Measurements from ENCODE around the gene SLC25A41. TPM values are rescaled to one million over a fixed set of nuclear protein-coding genes. Genes with fewer than 3 reads are reported as not detected.

The SLC25A41 gene
- total and polyA plus RNA-seq, 5 donors, result 0.21 to 0.54 (median 0.36) TPM

DNA sequence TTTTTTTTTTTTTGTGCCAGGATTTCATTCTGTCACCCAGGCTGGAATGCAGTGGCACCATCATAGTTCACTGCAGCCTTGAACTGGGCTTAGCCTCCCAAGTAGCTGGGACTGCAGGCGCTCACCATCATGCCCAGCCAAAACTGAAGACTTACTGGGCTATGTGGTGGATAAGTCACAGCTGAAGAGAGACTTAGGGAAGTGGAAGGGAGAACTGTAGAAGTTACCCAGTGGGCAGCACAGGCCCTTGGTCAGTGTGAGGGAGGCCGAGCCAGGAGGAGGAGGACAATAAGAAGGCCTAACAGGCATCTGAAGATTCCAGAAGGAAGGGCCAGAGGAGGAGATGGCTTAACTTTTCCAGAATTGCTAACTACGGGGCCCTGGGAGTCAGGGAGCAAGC lies 53.8 kb downstream of the SLC25A41 start:
- Histone ChIP-seq H3K27me3 (ENCODE audit: control insufficient read depth, insufficient read depth) (no peaks in the 10 kb centered on the region), H3K9me3 (ENCODE audit: control insufficient read depth, low read length) (no peaks in the 10 kb centered on the region), H3K4me1 (ENCODE audit: control insufficient read depth, insufficient read depth, low read length) (no peaks in the 10 kb centered on the region), H3K27ac (ENCODE audit: low read length) (no peak overlapping the region), H3K4me3 (ENCODE audit: low read length) (no peak overlapping the region)
- WGBS, result 80% methylated on average over 3 of the region's 3 CpGs
- DNase-seq (peak in 1 of 3 donors; percentile 11), ATAC-seq (no peak)
- intact Hi-C loops (cut with DNase I), result no loop called here

GRCh38 chr19:6378486-6378885 lies 55.1 kb downstream of the SLC25A41 start:
- intact Hi-C loops (cut with DNase I), result no loop called here
- no peak for ATAC-seq
- 86% methylated on average over 9 of the region's 9 CpGs for WGBS
- H3K27me3 ChIP-seq (ENCODE audit: control insufficient read depth, insufficient read depth), result no peaks in the 10 kb centered on the region
- no peak overlapping the region for H3K27ac ChIP-seq (ENCODE audit: low read length)
- no peaks in the 10 kb centered on the region for H3K9me3 ChIP-seq (ENCODE audit: control insufficient read depth, low read length)
- DNase-seq, result peak in 1 of 3 donors; percentile 46
- peaks cover 3% of the 10 kb centered on the region for H3K4me1 ChIP-seq (ENCODE audit: control insufficient read depth, insufficient read depth, low read length)
- H3K4me3 ChIP-seq (ENCODE audit: low read length), result no peak overlapping the region

- H3K27ac ChIP-seq (ENCODE audit: low read length), result no peak overlapping the region
- DNase-seq, result peak in 1 of 3 donors; percentile 53
- no peak overlapping the region for H3K4me3 ChIP-seq (ENCODE audit: low read length)
- ATAC-seq, result no peak
- intact Hi-C loops (cut with DNase I), result no loop called here
- H3K4me1 ChIP-seq (ENCODE audit: control insufficient read depth, insufficient read depth, low read length), result peaks cover 3% of the 10 kb centered on the region
- H3K27me3 ChIP-seq (ENCODE audit: control insufficient read depth, insufficient read depth), result no peaks in the 10 kb centered on the region
- H3K9me3 ChIP-seq (ENCODE audit: control insufficient read depth, low read length), result no peaks in the 10 kb centered on the region
- 51% methylated on average over 6 of the region's 6 CpGs for WGBS
Measured at GRCh38 chr19:6378041-6378440, 55.5 kb downstream of the SLC25A41 start.

GRCh38 chr19:6376512-6377190 lies 56.9 kb downstream of the SLC25A41 start:
- 71% methylated on average over 19 of the region's 19 CpGs for WGBS
- Histone ChIP-seq H3K27ac (ENCODE audit: low read length) (no peak overlapping the region), H3K4me1 (ENCODE audit: control insufficient read depth, insufficient read depth, low read length) (peaks cover 3% of the 10 kb centered on the region), H3K27me3 (ENCODE audit: control insufficient read depth, insufficient read depth) (no peaks in the 10 kb centered on the region), H3K4me3 (ENCODE audit: low read length) (no peak overlapping the region), H3K9me3 (ENCODE audit: control insufficient read depth, low read length) (no peaks in the 10 kb centered on the region)
- ATAC-seq (no peak), DNase-seq (peak in 1 of 3 donors; percentile 38)
- intact Hi-C loops (cut with DNase I), result no loop called here

Small RNA genes within 50 kb of the gene (microRNA-seq; reads per million reads assigned to microRNA genes)
- gene MIR3940 (0.54 to 1.3 reads per million in 2 donors), gene MIR6790 (0 reads per million in 2 donors), gene MIR6885 (0 reads per million in 2 donors)

Other genes starting within 250 kb of the SLC25A41 start
- 10 to 100 TPM; 62.5 to 67.3 (median 65.5) TPM for gene MLLT1, start 153.8 kb downstream of the SLC25A41 start, total RNA-seq
- gene MLLT1, start 153.8 kb downstream of the SLC25A41 start, polyA plus RNA-seq, result 34.8 TPM
- gene ACER1, start 100.2 kb downstream of the SLC25A41 start, total RNA-seq, result not detected
- gene ACER1, start 100.2 kb downstream of the SLC25A41 start, polyA plus RNA-seq, result not detected
- 10 to 100 TPM; 61.5 to 79.5 (median 68.6) TPM for gene CLPP, start 72.2 kb downstream of the SLC25A41 start, total RNA-seq
- gene CLPP, start 72.2 kb downstream of the SLC25A41 start, polyA plus RNA-seq, result 73.0 TPM
- 100 to 1,000 TPM in 3 of 4 donors, 10 to 100 TPM in 1; 95.6 to 127 (median 119) TPM for gene ALKBH7, start 61.0 kb downstream of the SLC25A41 start, total RNA-seq
- gene ALKBH7, start 61.0 kb downstream of the SLC25A41 start, polyA plus RNA-seq, result 99.0 TPM
- 1 to 10 TPM in 2 of 4 donors, under 1 TPM in 2; 0.68 to 1.3 (median 0.99) TPM for gene PSPN, start 57.8 kb downstream of the SLC25A41 start, total RNA-seq
- gene PSPN, start 57.8 kb downstream of the SLC25A41 start, polyA plus RNA-seq, result 0.50 TPM
- 10 to 100 TPM; 30.8 to 39.8 (median 34.3) TPM for gene GTF2F1, start 40.6 kb downstream of the SLC25A41 start, total RNA-seq
- 33.8 TPM for gene GTF2F1, start 40.6 kb downstream of the SLC25A41 start, polyA plus RNA-seq
- 100 to 1,000 TPM; 105 to 134 (median 112) TPM for gene KHSRP, start 9.0 kb downstream of the SLC25A41 start, total RNA-seq
- 84.8 TPM for gene KHSRP, start 9.0 kb downstream of the SLC25A41 start, polyA plus RNA-seq
- gene SLC25A23, start 26.0 kb upstream of the SLC25A41 start, total RNA-seq, result 10 to 100 TPM; 81.6 to 95.5 (median 89.7) TPM
- gene SLC25A23, start 26.0 kb upstream of the SLC25A41 start, polyA plus RNA-seq, result 59.6 TPM
- not detected for gene CRB3, start 30.5 kb upstream of the SLC25A41 start, total RNA-seq
- 0.11 TPM for gene CRB3, start 30.5 kb upstream of the SLC25A41 start, polyA plus RNA-seq
- gene DENND1C, start 48.0 kb upstream of the SLC25A41 start, total RNA-seq, result 1 to 10 TPM in 2 of 4 donors, under 1 TPM in 2; 0.54 to 1.9 (median 1.1) TPM
- gene DENND1C, start 48.0 kb upstream of the SLC25A41 start, polyA plus RNA-seq, result 0.68 TPM
- 1 to 10 TPM in 3 of 4 donors, under 1 TPM in 1; 0.45 to 7.4 (median 2.7) TPM for gene TUBB4A, start 68.5 kb upstream of the SLC25A41 start, total RNA-seq
- 2.2 TPM for gene TUBB4A, start 68.5 kb upstream of the SLC25A41 start, polyA plus RNA-seq
- gene TNFSF9, start 97.3 kb upstream of the SLC25A41 start, total RNA-seq, result under 1 TPM; 0.17 to 0.91 (median 0.24) TPM
- 0.14 TPM for gene TNFSF9, start 97.3 kb upstream of the SLC25A41 start, polyA plus RNA-seq
- gene CD70, start 157.4 kb upstream of the SLC25A41 start, total RNA-seq, result not detected
- not detected for gene CD70, start 157.4 kb upstream of the SLC25A41 start, polyA plus RNA-seq
- gene TNFSF14, start 236.4 kb upstream of the SLC25A41 start, total RNA-seq, result 1 to 10 TPM in 2 of 4 donors, under 1 TPM in 2; 0.08 to 1.1 (median 0.83) TPM
- 0.29 TPM for gene TNFSF14, start 236.4 kb upstream of the SLC25A41 start, polyA plus RNA-seq